DOHH2 (cell line): ENCODE results near the gene CNTNAP2.

Experiments
- H3F3A ChIP-seq: fragments of 200-600 bp; sonication (generic), shearing (Covaris generic); 2 replicates; pipeline ENCODE4 v1.6.0; 2016; ENCODE audit warnings: antibody characterized with exemption, mild to moderate bottlenecking; ENCODE audit not compliant: control insufficient read depth, insufficient read depth
- H3K27ac ChIP-seq: fragments of 200-600 bp; sonication (generic); 2 replicates; pipeline ENCODE4 v1.5.1; 2014; ENCODE audit warnings: low read depth, mild to moderate bottlenecking, low read length, moderate library complexity
- H3K27me3 ChIP-seq: fragments of 200-600 bp; sonication (generic); 2 replicates; pipeline ENCODE4 v1.6.1; 2014; ENCODE audit warnings: mild to moderate bottlenecking, low read length, mixed read lengths; ENCODE audit not compliant: control insufficient read depth
- H3K36me3 ChIP-seq: fragments of 200-600 bp; sonication (generic); 2 replicates; pipeline ENCODE4 v1.6.1; 2014; ENCODE audit warnings: mild to moderate bottlenecking, low read length, moderate library complexity, mixed read lengths; ENCODE audit not compliant: control insufficient read depth
- H3K4me1 ChIP-seq: fragments of 200-600 bp; sonication (generic); 2 replicates; pipeline ENCODE4 v1.6.1; 2014; ENCODE audit warnings: mild to moderate bottlenecking, low read length, mixed read lengths; ENCODE audit not compliant: control insufficient read depth
- H3K4me2 ChIP-seq: fragments of 200-600 bp; sonication (generic); 2 replicates; pipeline ENCODE4 v1.6.0; 2014; ENCODE audit warnings: mild to moderate bottlenecking, low read length, moderate library complexity
- H3K4me3 ChIP-seq: fragments of 200-600 bp; sonication (generic); 2 replicates; pipeline ENCODE4 v1.5.1; 2014; ENCODE audit warnings: mild to moderate bottlenecking, low read length, mixed read lengths
- H3K79me2 ChIP-seq: fragments of 200-600 bp; sonication (generic); 2 replicates; pipeline ENCODE4 v1.6.1; 2014; ENCODE audit warnings: mild to moderate bottlenecking, low read length, mixed read lengths; ENCODE audit not compliant: control insufficient read depth
- H3K9me2 ChIP-seq: fragments of 200-600 bp; sonication (generic); replicated peaks from 2 replicates; pipeline ENCODE4 v1.6.1; 2014; ENCODE audit warnings: mild to moderate bottlenecking, low read length, mixed read lengths; ENCODE audit not compliant: control insufficient read depth
- H3K9me3 ChIP-seq: fragments of 200-600 bp; sonication (generic); 2 replicates; pipeline ENCODE4 v1.6.1; 2014; ENCODE audit warnings: antibody characterized with exemption, low read length, mixed read lengths; ENCODE audit not compliant: control insufficient read depth, insufficient read depth
- H4K20me1 ChIP-seq: fragments of 200-600 bp; sonication (generic); 2 replicates; pipeline ENCODE4 v1.6.0; 2014; ENCODE audit warnings: low read depth, mild to moderate bottlenecking, antibody characterized with exemption, low read length, moderate library complexity; ENCODE audit not compliant: control insufficient read depth, insufficient read depth
- CTCF ChIP-seq: fragments of 200-600 bp; sonication (generic); IDR thresholded peaks from one replicate; pipeline ENCODE4 v1.5.1; 2014; ENCODE audit warnings: antibody characterized with exemption, mild to moderate bottlenecking, low read depth, low read length; ENCODE audit not compliant: poor library complexity, severe bottlenecking
- EZH2phosphoT487 ChIP-seq: fragments of 200-600 bp; sonication (generic); IDR thresholded peaks from 2 replicates; pipeline ENCODE4 v1.6.1; 2017; ENCODE audit warnings: borderline replicate concordance, mild to moderate bottlenecking, antibody characterized with exemption, low read length, moderate library complexity, mixed read lengths

Gene CNTNAP2

GRCh38 chr7:147498081-147498480 lies 1381.5 kb downstream of the CNTNAP2 start:
- no peak overlapping the region for H3K27ac ChIP-seq
- no peak overlapping the region for H3K4me3 ChIP-seq
- no peaks in the 10 kb centered on the region for H3K4me1 ChIP-seq
- no peak for TF ChIP-seq CTCF
- TF ChIP-seq EZH2phosphoT487: no peak
- no peaks in the 10 kb centered on the region for H3K9me3 ChIP-seq
- no peaks in the 10 kb centered on the region for H3K27me3 ChIP-seq
- H3K9me2 ChIP-seq: no peaks in the 10 kb centered on the region
- no peak overlapping the region for H3K4me2 ChIP-seq
- no peaks in the 10 kb centered on the region for H4K20me1 ChIP-seq
- no peaks in the 10 kb centered on the region for H3K36me3 ChIP-seq
- H3F3A ChIP-seq: no peaks in the 10 kb centered on the region
- no peaks in the 10 kb centered on the region for H3K79me2 ChIP-seq

- Histone ChIP-seq H3K27ac (no peak overlapping the region), H3K27me3 (no peaks in the 10 kb centered on the region), H3K4me3 (no peak overlapping the region), H3F3A (no peaks in the 10 kb centered on the region), H3K9me2 (no peaks in the 10 kb centered on the region), H3K4me2 (no peak overlapping the region), H3K4me1 (no peaks in the 10 kb centered on the region), H4K20me1 (no peaks in the 10 kb centered on the region), H3K79me2 (no peaks in the 10 kb centered on the region), H3K36me3 (no peaks in the 10 kb centered on the region), H3K9me3 (no peaks in the 10 kb centered on the region)
- no peak for TF ChIP-seq CTCF
- no peak for TF ChIP-seq EZH2phosphoT487
Observed at GRCh38 chr7:147509035-147509501, 1392.5 kb downstream of the CNTNAP2 start.

- no peaks in the 10 kb centered on the region for H3K27me3 ChIP-seq
- H3K9me3 ChIP-seq: no peaks in the 10 kb centered on the region
- no peaks in the 10 kb centered on the region for H4K20me1 ChIP-seq
- H3F3A ChIP-seq: no peaks in the 10 kb centered on the region
- H3K79me2 ChIP-seq: no peaks in the 10 kb centered on the region
- H3K4me2 ChIP-seq: no peak overlapping the region
- no peak overlapping the region for H3K4me3 ChIP-seq
- no peak for TF ChIP-seq CTCF
- no peak for TF ChIP-seq EZH2phosphoT487
- no peaks in the 10 kb centered on the region for H3K9me2 ChIP-seq
- H3K36me3 ChIP-seq: no peaks in the 10 kb centered on the region
- H3K4me1 ChIP-seq: no peaks in the 10 kb centered on the region
- H3K27ac ChIP-seq: no peak overlapping the region
Observed at GRCh38 chr7:147509541-147510200, 1393.1 kb downstream of the CNTNAP2 start.
